Chondrocyte (in vitro differentiated cells): ENCODE measurements around the gene ZNF91. TPM values are rescaled to one million over a fixed set of nuclear protein-coding genes. Genes with fewer than 3 reads are reported as not detected.
"Not testable (repeated sequence)": the region's sequence is repeated elsewhere in the genome, so short reads cannot be mapped to it uniquely, and the experiment has no call there.

Source experiments
- DNase-seq: peaks from one replicate; pipeline ENCODE4 v3.0.0; 2021; ENCODE audit warnings: mixed read lengths, low spot score
- H3K27ac Mint-ChIP-seq: one replicate; pipeline ENCODE4 v1.8.0; 2021; ENCODE audit warnings: mild to moderate bottlenecking, moderate library complexity, mixed read lengths; ENCODE audit not compliant: unreplicated experiment
- H3K27me3 Mint-ChIP-seq: 2 replicates; pipeline ENCODE4 v1.8.0; 2021; ENCODE audit warnings: low read depth, mixed read lengths
- H3K36me3 Mint-ChIP-seq: 2 replicates; pipeline ENCODE4 v1.8.0; 2021; ENCODE audit warnings: low read depth, mixed read lengths
- H3K4me1 Mint-ChIP-seq: 2 replicates; pipeline ENCODE4 v1.8.0; 2021; ENCODE audit warnings: low read depth, mild to moderate bottlenecking, mixed read lengths
- H3K4me3 Mint-ChIP-seq: one replicate; pipeline ENCODE4 v1.8.0; 2021; ENCODE audit warnings: mild to moderate bottlenecking, moderate library complexity, mixed read lengths; ENCODE audit not compliant: unreplicated experiment
- H3K9me3 Mint-ChIP-seq: 2 replicates; pipeline ENCODE4 v1.8.0; 2021; ENCODE audit warnings: low read depth, mixed read lengths
- total RNA-seq: library from RNA; stranded (reverse); gene quantifications from 3 replicates; pipeline ENCODE4 v1.2.1, GENCODE V29; 2021
- TF ChIP-seq, protein P1 (sequence below): fragments of 200-600 bp; sonication (generic); IDR thresholded peaks from 2 replicates; pipeline ENCODE4 v1.5.0; 2021; ENCODE audit warnings: antibody characterized with exemption, mild to moderate bottlenecking, moderate library complexity

The ZNF91 gene
- total RNA-seq, 1 donor from 2014 or later, result 18.1 TPM

DNA sequence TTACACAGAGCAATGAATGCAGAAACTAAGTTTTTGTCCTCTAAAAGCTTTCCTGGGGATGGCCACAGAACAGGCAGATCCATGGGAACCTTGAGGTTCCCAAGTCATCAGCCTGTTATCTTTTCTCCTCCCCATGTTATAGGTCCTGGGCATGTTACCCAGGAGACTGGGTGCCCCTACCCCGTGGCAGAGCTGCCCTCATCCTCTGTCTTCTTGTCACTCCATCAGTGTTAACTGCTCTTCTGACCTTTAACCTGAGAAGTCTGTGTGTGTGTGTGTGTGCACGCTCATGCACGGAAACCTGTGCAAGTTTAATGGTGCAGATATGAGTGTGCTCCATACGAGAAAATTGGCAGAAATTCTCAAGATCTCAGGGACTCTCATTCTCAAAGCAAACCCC lies 101.1 kb downstream of the ZNF91 start:
- no peak overlapping the region for H3K4me3 Mint-ChIP-seq
- peaks cover 29% of the 10 kb centered on the region for H3K9me3 Mint-ChIP-seq
- TF ChIP-seq, protein P1, sequence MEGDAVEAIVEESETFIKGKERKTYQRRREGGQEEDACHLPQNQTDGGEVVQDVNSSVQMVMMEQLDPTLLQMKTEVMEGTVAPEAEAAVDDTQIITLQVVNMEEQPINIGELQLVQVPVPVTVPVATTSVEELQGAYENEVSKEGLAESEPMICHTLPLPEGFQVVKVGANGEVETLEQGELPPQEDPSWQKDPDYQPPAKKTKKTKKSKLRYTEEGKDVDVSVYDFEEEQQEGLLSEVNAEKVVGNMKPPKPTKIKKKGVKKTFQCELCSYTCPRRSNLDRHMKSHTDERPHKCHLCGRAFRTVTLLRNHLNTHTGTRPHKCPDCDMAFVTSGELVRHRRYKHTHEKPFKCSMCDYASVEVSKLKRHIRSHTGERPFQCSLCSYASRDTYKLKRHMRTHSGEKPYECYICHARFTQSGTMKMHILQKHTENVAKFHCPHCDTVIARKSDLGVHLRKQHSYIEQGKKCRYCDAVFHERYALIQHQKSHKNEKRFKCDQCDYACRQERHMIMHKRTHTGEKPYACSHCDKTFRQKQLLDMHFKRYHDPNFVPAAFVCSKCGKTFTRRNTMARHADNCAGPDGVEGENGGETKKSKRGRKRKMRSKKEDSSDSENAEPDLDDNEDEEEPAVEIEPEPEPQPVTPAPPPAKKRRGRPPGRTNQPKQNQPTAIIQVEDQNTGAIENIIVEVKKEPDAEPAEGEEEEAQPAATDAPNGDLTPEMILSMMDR, result no peak
- no peak overlapping the region for H3K27ac Mint-ChIP-seq
- no peak for DNase-seq
- H3K4me1 Mint-ChIP-seq, result no peaks in the 10 kb centered on the region
- H3K36me3 Mint-ChIP-seq, result peaks cover 3% of the 10 kb centered on the region
- H3K27me3 Mint-ChIP-seq, result no peaks in the 10 kb centered on the region

DNA sequence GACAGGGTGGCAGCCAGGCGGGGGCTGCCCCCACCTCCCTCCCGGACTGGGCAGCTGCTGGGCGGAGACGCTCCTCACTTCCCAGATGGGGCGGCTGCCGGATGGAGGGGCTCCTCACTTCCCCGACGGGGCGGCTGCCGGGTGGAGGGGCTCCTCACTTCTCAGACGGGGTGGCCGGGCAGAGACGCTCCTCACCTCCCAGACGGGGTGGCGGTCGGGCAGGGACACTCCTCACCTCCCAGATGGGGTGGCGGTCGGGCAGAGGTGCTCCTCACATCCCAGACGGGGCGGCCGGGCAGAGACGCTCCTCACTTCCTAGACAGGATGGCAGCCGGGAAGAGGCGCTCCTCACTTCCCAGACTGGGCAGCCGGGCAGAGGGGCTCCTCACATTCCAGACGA lies 105.3 kb downstream of the ZNF91 start:
- H3K36me3 Mint-ChIP-seq, H3K27me3 Mint-ChIP-seq, DNase-seq, H3K27ac Mint-ChIP-seq, H3K4me3 Mint-ChIP-seq, H3K4me1 Mint-ChIP-seq: not testable (repeated sequence)
- peaks cover 38% of the 10 kb centered on the region for H3K9me3 Mint-ChIP-seq

Other genes starting within 250 kb of the ZNF91 start
- gene ZNF724, start 145.1 kb downstream of the ZNF91 start, total RNA-seq, result 2.3 to 6.7 TPM (median 3.0 TPM) in 3 replicates